Ectodermal cell (in vitro differentiated cells): ENCODE measurements around the gene CLDND2.

Source experiments
- H3K27ac ChIP-seq: 2 replicates; pipeline ENCODE4 v1.7.0; 2013; ENCODE audit warnings: mild to moderate bottlenecking, low read depth, low read length; ENCODE audit not compliant: insufficient read depth, poor library complexity, severe bottlenecking
- H3K27me3 ChIP-seq: 2 replicates; pipeline ENCODE4 v1.7.0; 2013; ENCODE audit warnings: mild to moderate bottlenecking, low read length; ENCODE audit not compliant: insufficient read depth, control insufficient read depth, poor library complexity, severe bottlenecking
- H3K36me3 ChIP-seq: one replicate; pipeline ENCODE4 v1.7.0; 2013; ENCODE audit warnings: low read length; ENCODE audit not compliant: control insufficient read depth, insufficient read depth
- H3K4me1 ChIP-seq: one replicate; pipeline ENCODE4 v1.7.0; 2013; ENCODE audit warnings: low read length; ENCODE audit not compliant: control insufficient read depth, insufficient read depth
- H3K4me3 ChIP-seq: 2 replicates; pipeline ENCODE4 v1.7.0; 2013; ENCODE audit warnings: low read depth, low read length, control low read depth; ENCODE audit not compliant: insufficient read depth
- H3K9me3 ChIP-seq: 2 replicates; pipeline ENCODE4 v1.7.0; 2013; ENCODE audit warnings: mild to moderate bottlenecking, low read length, moderate library complexity; ENCODE audit not compliant: control insufficient read depth
- WGBS, 2 experiments: methylation state at CpG; one replicate each; pipeline ENCODE4 v1.1.7; 2013; ENCODE audit warnings: missing lambda C conversion rate in 2 of 2; 5-methylcytosine and 5-hydroxymethylcytosine counted together

Gene CLDND2

GRCh38 chr19:51382004-51382403 lies 13.2 kb upstream of the CLDND2 start:
- H3K27ac ChIP-seq: no peak overlapping the region
- H3K4me3 ChIP-seq: no peak overlapping the region
- peaks cover 2% of the 10 kb centered on the region for H3K4me1 ChIP-seq
- no peaks in the 10 kb centered on the region for H3K36me3 ChIP-seq
- no peaks in the 10 kb centered on the region for H3K27me3 ChIP-seq
- whole genome bisulfite sequencing, 2 experiments: 88 to 96% methylated on average over 4 of the region's 4 CpGs
- peaks cover 2% of the 10 kb centered on the region for H3K9me3 ChIP-seq

- no peaks in the 10 kb centered on the region for H3K36me3 ChIP-seq
- H3K9me3 ChIP-seq: peaks cover 2% of the 10 kb centered on the region
- no peaks in the 10 kb centered on the region for H3K27me3 ChIP-seq
- 93 to 94% methylated on average over 9 of the region's 9 CpGs for WGBS, 2 experiments
- H3K4me3 ChIP-seq: no peak overlapping the region
- no peaks in the 10 kb centered on the region for H3K4me1 ChIP-seq
- H3K27ac ChIP-seq: no peak overlapping the region
Measured at GRCh38 chr19:51380379-51380778, 11.6 kb upstream of the CLDND2 start.

GRCh38 chr19:51377422-51377821 lies 8.6 kb upstream of the CLDND2 start:
- WGBS, 2 experiments: 90 to 98% methylated on average over 2 of the region's 2 CpGs
- H3K36me3 ChIP-seq: no peaks in the 10 kb centered on the region
- H3K4me3 ChIP-seq: no peak overlapping the region

DNA sequence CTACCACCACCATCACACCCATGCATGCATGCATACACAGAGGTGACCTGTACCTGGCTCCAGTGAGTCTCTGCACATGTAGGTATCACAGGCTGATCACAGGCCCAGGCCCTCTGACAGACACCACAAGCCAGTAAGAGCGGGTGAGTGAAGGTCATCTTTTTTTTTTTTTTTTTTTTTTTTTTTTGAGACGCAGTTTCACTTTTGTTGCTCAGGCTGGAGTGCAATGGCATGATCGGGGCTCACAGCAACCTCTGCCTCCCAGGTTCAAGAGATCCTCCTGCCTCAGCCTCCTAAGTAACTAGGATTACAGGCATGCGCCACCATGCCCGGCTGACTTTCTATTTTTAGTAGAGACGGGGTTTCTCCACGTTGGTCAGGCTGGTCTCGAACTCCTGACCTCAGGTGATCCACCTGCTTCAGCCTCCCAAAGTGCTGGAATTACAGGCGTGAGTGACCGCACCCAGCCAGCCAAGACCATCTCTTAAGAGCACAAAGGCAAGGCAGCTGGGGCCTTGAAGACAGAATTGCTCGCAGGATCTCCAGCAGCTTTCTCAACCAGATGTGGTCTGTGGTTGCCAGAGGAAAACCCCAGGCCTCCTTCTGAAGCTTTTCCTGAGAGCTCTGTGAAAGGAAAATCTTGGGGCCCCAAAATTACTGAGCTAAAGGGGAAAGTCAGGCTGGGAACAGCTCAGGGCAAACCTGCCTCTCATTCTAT lies 6.9 kb upstream of the CLDND2 start:
- no peaks in the 10 kb centered on the region for H3K9me3 ChIP-seq
- no peaks in the 10 kb centered on the region for H3K4me1 ChIP-seq
- 81 to 82% methylated on average over 11 of the region's 11 CpGs for WGBS, 2 experiments

More at GRCh38 chr19:51377422-51377821, 8.6 kb upstream of the CLDND2 start:
- H3K4me1 ChIP-seq: no peaks in the 10 kb centered on the region
- no peaks in the 10 kb centered on the region for H3K27me3 ChIP-seq
- no peak overlapping the region for H3K27ac ChIP-seq
- peaks cover 2% of the 10 kb centered on the region for H3K9me3 ChIP-seq

GRCh38 chr19:51372649-51373504 lies 4.1 kb upstream of the CLDND2 start, which contains the start of gene NKG7:
Gene NKG7, minus strand, starts transcription at chr19:51372654. Its CDS starts 119 bp downstream, at chr19:51372535.
- no peaks in the 10 kb centered on the region for H3K36me3 ChIP-seq
- H3K27me3 ChIP-seq: no peaks in the 10 kb centered on the region
- H3K4me1 ChIP-seq: peaks cover 9% of the 10 kb centered on the region
- WGBS, 2 experiments: 74 to 81% methylated on average over 6 to 9 of the region's 9 CpGs
- no peak within 1 kb of the TSS for H3K4me3 ChIP-seq
- no peak within 1 kb of the TSS for H3K27ac ChIP-seq
- H3K9me3 ChIP-seq: no peaks in the 10 kb centered on the region

More for the DNA sequence above, 6.9 kb upstream of the CLDND2 start:
- Histone ChIP-seq H3K27me3 (no peaks in the 10 kb centered on the region), H3K36me3 (no peaks in the 10 kb centered on the region), H3K27ac (no peak overlapping the region), H3K4me3 (no peak overlapping the region)

GRCh38 chr19:51372021-51372648 lies 3.3 kb upstream of the CLDND2 start:
- WGBS, 2 experiments: 93 to 94% methylated on average over 18 of the region's 18 CpGs
- no peak overlapping the region for H3K27ac ChIP-seq
- H3K9me3 ChIP-seq: no peaks in the 10 kb centered on the region
- peaks cover 9% of the 10 kb centered on the region for H3K4me1 ChIP-seq
- no peak overlapping the region for H3K4me3 ChIP-seq
- H3K36me3 ChIP-seq: no peaks in the 10 kb centered on the region
- no peaks in the 10 kb centered on the region for H3K27me3 ChIP-seq

DNA sequence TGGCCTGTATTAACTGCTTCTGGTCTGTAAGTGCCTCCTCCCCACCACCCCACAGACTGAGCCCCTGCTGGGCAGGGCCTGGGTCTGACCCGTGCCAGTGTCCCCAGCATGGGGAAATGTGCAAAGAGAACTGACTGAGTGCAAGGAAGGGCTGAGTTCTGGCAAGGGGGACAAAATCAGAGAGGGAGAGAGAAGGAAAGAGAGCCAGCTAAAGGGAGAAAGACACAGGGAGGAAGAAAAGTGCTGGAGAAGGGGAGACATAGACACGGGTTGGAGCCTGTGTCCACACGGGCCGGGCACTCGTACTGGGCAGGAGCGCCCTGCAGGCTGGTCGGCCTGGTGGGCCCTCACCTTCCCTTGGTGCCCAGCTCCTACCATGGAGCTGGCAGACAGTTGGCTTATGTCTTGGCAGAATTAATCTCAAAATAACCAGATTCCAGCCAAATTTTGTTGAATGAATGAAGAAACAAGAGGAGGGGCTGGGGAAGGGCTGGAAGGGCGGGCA lies 2.4 kb upstream of the CLDND2 start:
- H3K4me3 ChIP-seq: no peak overlapping the region
- 92% methylated on average over 8 of the region's 8 CpGs for WGBS, 2 experiments

GRCh38 chr19:51370230-51370629 lies 1.4 kb upstream of the CLDND2 start:
- Histone ChIP-seq H3K27ac (no peak overlapping the region), H3K4me1 (peaks cover 16% of the 10 kb centered on the region), H3K9me3 (no peaks in the 10 kb centered on the region), H3K27me3 (no peaks in the 10 kb centered on the region), H3K4me3 (no peak overlapping the region), H3K36me3 (no peaks in the 10 kb centered on the region)
- WGBS, 2 experiments: 90 to 93% methylated on average over 4 of the region's 4 CpGs

More for the DNA sequence above, 2.4 kb upstream of the CLDND2 start:
- Histone ChIP-seq H3K27me3 (no peaks in the 10 kb centered on the region), H3K9me3 (no peaks in the 10 kb centered on the region), H3K4me1 (peaks cover 9% of the 10 kb centered on the region), H3K27ac (no peak overlapping the region), H3K36me3 (no peaks in the 10 kb centered on the region)

- no peaks in the 10 kb centered on the region for H3K9me3 ChIP-seq
- H3K27ac ChIP-seq: peak overlapping the region; percentile 89
- no peaks in the 10 kb centered on the region for H3K27me3 ChIP-seq
- peak overlapping the region; percentile 86 for H3K4me3 ChIP-seq
- H3K36me3 ChIP-seq: no peaks in the 10 kb centered on the region
- 0% methylated on average over 64 of the region's 64 CpGs for WGBS, 2 experiments
- H3K4me1 ChIP-seq: peaks cover 16% of the 10 kb centered on the region
Measured at GRCh38 chr19:51367565-51368365, 1.0 kb downstream of the CLDND2 start.
